Stimulated activated CD4-positive, alpha-beta T cell treated with anti-CD3 and anti-CD28 coated beads, TNF-alpha, amount 100 ng/mL, for 24 hours (primary cell): ENCODE results near the gene UBE2I.
"Not testable (repeated sequence)": the region's sequence is repeated elsewhere in the genome, so short reads cannot be mapped to it uniquely, and the experiment has no call there.

Experiments
- DNase-seq, 3 experiments: peaks; one replicate each; pipeline ENCODE4 v3.0.0-alpha.2; 2020; ENCODE audit warnings: low read depth in 3 of 3

Gene UBE2I

DNA sequence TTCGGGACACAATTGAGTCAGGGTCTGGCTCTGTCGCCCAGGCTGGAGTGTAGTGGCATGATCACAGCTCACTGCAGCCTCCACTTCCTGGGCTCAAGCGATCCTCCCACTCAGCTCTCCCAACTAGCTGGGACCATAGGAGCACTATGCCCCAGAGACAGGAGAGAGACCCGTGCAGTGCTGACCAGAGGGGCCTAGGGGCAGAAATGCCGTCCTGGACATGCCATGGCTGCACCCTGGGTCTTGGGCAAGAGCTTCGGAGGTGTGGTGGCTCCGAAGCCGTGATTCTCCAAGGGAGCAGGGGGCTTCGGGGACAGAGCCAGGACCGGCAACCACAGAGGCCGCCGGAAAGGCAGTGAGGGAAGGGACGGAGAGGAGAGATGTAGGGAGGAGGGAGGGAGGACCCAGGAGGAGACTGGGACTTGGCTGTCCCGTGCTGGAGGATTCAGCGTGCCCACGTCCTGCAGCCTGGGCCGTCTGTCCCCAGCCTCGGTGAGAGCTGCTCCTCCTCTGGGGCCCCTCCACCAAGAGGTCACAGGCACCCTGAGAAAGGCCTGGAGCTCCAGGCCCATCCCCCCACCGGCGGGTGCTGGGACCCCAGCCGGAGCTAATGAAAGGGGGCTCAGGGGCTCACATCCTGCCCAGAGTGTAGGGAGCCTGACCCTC lies 31.7 kb upstream of the UBE2I start:
- no peak for DNase-seq

DNA sequence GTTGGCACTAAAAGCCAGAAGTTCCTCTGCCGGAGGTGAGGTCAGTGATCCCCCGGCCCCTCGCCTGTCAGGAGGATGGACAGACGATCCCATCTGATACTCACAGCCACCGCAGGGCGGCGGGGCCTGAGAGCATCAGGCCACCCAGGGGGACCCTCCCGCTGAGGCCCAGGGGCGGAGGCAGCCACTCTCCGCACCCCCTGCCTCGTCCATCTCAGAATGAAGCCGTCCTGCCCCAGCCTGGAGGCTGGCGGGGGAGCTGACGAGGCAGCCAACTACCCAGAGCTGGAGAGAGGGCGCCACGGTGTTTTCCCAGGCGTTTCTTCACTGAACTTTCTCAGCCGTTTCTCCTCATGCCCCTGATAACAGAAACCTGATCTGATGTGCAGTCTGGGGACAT lies 31.0 kb upstream of the UBE2I start:
- DNase-seq, result no peak

DNA sequence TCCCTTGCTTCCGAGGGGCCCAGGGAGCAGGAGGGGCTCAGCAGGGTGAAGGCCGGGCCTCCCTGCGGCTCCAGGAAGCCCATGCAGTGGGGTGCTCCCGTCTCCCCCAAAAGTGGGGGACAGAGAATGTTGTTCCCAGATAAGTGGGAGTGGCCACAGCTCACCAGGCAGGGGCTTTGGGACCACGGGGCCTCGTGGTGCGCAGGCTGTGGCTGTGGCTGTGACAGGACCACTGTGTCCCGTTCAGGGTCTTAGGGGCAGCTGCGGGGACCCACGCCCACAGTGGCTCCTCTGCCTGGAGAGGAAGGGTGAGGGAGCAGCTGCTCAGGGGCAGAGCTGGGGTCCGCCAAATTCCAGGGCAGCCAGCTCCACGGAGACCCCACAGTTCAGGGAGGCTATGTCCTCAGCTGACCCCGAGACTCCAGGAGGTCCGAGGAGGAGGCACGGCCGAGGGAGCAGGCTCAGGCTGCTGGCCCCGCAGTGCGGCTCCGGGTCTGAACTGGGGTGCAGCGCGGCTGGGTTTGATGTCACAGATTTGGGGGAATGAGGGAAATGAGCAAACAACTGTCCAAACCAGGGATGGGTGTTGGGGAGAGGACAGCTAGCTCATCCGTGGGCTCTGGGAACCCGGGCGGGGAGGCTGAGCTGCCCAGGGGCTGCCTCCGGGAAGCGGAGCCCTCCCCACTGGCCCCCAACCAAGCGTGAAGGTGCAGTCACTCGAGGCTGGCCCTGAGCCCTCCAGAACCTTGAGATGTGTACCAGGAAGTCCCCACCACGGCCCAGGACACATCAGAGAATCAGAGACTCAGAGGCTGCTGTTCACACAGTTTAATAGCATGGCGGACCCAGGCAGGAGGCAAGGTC lies 30.1 kb upstream of the UBE2I start:
- no peak for DNase-seq

DNA sequence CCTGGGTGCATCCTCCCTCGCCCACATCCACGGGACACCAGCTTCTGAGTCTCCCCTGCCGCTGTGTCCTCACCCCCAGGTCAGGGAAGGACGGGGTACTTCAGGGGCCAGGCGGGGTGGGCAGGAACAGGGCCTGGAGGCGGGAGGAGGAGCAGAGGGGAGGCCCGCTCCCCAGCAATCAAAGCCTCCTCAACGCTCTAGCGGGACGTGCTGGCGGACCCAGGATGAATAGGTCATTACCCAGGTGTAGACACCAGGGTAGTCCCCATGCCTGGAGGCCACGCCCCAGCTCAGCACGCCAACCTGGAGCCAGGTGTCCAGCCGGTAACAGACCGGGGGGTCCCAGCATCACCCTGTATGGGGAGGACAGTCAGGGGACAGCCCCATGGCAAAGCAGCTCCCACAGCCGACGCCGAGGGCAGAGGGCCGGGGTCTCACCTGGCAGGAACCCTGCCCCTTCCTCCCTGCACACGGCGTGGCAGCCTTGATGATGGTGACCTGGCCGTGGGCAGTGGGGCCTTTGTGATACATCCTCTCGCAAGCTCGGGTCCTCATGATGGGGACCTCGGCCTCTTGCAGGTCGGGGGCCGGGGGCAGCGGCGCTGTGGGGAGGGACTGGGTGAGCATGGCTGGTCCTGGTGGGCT lies 29.4 kb upstream of the UBE2I start:
- no peak for DNase-seq

DNA sequence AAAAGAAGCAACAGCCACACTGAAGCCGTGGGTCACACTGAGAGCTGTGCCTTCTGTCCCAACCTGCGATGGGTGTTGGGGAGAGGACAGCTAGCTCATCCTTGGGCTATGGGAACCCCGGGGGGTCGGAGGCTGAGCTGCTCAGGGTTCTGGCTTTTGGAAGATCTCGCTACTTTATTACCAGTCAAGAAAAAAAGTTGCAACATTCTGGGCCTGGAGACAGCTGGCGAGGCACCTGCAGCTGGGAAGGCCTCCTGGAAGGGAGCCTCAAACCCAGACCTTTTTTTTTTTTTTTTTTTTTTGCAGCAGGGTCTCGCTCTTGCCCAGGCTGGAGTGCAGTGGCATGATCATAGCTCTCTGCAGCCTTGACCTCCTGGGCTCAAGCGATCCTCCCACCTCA lies 28.7 kb upstream of the UBE2I start:
- DNase-seq, result no peak

DNA sequence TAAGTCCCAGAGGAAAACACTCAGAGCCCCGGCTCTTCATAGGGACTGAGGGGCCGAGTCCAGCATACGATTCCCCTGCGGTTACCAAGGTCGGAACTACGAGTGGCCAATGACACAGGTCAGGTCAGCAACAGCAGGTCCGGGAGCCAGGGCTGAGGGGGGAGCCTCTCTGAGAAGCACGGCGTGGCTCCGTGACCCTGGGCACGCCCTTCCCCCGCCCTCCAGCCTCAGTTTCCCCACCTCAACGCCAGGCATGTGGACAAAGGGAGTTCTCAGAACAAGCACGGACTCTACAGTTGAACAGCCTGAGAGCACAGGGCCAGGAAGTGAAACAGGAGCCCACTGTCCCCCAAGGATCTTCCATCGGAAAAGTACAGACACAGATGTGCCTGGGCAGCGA lies 27.9 kb upstream of the UBE2I start:
- DNase-seq, result no peak

DNA sequence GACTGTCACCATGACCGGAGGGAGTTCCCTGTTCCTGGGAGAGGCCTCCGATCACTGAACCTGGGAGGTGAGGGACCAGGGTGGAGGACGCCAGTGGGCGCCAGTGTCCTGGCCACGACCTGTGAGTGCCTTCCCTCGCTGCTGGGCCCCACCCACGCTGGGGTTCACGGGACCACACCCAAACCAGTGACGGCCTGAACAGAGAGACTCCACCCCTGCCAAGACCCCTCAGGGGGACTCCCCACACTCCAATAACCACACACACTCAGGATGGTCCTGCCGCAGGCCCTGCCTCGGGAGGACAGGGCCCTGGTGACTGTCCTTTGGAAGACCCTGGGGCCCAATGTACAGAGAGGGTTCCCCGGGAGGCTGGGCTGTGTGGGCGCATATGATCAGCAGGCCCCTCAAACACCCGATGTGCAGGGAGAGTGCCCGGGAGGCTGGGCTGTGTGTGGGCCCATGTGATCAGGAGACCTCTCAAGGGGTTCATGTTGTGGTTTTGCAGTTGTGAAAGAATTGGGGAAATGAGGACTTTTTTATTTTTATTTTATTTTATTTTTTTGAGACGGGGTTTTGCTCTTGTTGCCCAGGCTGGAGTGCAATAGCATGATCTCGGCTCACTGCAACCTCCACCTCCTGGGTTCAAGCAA lies 27.0 kb upstream of the UBE2I start:
- no peak for DNase-seq

DNA sequence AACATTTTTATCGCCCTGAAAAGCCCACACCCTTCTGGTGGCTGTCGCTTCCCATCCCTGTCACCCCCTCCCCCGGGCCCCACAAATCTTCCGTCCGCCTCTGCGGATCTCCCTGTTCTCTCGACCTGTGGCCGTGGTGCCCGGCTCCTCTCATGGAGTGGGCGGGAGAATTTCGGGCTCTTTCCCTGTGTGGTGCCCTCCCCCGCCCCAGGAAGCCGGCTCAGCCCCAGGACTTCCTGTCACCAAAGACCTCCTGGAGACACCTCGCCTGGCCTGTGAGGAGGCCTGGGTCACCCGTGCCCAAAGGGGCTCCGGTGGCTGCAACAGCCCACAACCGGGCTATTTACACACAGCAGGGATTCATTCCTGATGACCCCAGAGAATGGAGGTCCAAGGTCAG lies 26.1 kb upstream of the UBE2I start:
- DNase-seq, result no peak

DNA sequence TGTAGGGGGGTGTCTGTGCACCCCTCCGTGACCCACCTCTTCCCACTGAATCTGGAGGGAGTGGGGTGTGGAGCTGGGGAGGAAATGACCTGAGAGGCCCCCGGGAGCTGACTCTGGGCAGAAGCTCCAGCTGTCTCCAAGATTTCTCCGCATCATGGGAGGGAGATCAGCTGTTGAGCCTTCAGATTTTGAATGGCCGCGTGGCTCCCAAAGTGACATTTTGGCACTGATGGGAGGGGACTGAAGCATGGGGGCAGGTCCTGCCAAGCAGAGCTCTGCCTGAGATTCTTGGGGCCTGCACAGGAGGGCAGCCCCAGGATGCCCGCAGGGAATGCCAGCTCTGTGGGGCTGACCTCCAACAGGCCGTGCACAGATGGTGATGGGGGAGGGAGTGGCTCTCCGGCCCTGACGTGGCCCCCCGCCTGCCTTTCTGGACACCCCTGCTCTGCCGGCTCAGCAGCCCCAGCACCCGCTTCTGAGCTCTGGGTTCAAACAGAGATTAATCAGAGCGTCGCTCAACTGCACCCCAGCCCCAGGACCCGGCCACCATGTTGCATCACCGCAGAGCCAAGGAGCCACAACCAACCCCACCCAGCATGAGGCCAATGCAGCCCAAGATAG lies 25.3 kb upstream of the UBE2I start:
- DNase-seq, result no peak

DNA sequence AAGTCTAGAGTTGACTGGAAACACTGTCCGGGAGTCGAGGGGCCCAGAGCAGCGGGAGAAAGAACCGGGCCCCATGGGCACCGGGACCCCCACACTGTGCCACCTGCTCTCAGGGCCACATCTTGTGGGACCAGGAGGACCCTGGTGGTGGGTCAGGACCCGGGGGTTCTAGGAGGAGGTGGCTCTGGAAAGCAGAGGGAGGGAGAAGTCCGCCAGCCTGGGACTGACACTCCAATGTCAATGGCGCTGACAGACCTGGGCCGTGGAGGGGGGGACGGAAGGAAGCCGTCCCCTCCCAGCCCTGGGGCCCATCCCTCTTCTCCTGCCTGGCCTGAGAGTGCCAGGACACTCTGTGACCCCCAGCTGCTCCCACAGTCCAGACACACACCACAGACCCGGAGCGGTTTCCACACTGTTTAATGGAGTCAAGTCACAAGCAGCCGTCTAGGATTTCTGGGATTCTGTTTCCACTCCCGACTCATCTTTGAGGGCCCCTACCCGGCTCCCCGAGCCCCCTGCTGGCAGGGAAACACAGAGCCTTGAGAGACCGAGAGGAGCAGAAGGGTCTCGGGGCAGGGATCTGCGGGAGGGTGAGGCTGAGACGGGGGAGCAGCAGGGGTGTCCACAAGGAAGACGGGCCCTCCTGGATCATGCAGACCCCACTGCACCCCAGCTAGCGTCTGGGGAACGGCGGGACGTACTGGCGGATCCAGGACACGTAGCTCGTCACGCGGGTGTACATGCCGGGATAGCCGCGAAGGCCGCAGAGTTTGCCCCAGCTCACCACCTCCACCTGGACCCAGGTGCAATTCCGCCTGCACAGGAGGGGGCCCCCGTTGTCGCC lies 23.5 kb upstream of the UBE2I start:
- no peak for DNase-seq

DNA sequence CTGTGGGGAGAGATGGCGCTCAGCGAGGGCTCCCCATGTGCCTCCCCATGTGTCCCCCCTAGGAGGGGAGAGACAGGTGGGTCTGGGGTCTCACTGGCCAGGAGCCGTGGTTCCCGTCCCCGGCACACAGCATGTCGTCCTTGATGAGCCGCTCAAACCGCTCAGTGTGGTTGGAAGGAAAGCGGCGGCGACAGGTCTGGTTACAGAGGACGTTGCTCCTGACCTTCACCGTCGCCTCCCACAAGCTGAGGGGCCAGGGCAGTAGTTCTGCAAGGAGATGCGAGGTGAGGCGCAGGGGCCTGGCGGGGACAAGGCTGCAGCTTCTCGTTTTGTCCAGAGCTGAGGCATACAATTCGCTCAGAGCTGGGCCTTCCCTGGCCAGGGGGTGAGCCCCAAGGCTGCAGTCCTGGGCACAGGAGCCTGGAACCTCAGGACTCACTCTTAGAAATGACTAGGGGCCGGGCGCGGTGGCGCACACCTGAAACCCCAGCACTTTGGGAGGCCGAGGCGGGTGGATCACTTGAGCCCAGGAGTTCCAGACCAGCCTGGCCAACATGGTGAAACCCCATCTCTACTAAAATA lies 22.8 kb upstream of the UBE2I start:
- no peak for DNase-seq

DNA sequence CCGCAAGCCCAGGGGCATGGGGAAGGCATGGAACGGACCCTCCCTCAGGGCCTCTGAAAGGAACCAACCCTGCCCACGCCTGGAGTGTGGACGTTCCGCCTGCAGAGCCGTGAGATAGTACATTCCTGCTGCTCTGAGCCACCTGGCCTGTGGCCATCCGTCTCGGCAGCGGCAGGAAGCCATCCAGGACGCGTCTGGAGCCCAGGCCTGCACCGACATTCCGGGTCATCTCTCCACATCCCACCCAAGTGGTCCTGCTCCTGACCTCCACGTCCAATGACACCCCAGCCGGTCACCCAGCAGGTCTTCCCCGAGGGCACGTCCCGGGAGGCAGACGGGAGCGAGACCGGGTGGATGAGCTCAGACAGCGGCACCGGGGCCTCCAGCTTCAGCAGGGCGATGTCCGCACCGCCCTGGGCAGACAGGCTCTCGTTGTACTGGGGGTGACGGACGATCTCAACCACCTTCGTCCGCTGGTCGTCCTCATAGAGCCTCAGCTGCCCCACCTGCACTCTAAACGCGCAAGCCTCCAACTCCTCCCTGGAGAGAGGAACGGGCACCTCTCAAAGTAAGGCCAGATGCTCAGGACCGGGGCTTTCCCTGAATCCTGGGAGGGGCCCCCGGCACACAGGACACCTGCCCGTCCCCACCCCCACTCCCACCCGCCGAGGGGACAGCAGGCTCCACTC lies 21.3 kb upstream of the UBE2I start:
- DNase-seq, result no peak

DNA sequence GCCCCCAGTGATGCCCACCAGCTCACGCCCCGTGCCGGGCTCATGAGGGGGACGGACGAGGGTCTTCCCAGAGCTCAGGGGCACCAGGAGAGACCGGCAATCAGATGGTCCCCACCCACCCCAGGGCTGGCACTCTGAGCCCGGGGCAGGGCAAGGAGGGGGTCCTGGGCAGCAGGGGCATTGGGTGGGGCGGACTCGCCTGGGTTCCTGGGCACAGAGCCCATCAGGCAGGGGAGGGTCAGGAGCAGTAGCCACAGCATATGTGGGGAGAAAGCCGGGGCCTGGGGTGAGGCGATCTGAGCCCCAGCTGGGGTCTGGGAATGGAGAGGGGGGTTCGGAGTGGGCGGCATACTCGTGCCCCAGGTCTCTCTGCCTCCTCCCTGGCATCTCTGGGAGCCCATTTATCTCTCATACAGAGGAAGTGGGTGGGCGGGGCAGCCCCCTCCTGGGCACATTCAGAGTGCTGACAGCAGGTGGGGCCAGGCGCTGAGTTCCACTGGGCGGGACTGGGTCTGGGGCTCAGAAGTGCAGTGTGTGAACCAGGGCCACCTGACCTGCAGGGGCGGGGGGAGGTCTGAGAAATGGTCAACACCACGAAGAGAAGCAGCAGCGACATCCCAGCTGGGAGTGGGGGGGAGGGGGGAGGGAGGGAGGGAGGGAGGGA lies 20.5 kb upstream of the UBE2I start:
- no peak for DNase-seq

DNA sequence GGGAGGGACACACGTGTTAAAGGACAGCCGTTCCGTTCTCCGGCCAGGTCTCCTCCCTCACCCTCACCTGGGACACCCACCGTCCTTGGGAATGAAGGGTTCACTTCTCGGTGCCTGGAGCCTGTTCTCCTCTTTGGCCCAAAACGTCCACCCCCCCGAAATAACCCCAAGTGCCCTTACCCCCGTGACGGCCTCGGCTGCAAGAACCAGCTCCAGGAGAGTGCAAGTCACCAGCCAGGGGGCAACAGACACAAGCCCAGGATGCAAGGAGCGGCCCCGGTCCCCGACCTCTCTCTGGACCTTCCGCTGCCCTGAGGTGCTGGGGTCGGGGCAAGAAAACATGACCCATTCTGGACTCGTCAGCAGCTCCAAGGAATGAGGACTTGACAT lies 20.0 kb upstream of the UBE2I start:
- DNase-seq, result no peak

DNA sequence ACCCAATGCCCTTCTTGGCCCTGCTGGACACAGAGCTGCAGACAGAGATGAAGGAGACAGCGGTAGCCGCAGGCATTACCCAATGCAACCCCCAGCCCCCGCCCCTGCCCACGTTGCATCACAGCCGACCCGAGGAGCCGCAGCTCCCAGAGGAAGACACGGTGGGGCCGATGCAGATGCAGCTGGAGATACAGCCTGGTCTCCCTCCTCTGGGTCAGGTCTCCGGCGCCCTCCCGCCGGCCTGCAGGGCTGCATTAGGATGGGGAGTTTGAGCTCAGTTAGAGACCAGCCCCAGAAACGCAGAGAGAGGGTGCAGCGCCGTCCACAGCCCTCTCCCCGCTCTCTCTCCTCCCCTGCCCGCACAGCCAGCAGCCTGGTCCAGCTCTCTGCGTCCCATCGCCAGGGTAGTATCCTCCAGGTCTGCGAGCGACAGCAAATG lies 19.4 kb upstream of the UBE2I start:
- DNase-seq, result no peak

DNA sequence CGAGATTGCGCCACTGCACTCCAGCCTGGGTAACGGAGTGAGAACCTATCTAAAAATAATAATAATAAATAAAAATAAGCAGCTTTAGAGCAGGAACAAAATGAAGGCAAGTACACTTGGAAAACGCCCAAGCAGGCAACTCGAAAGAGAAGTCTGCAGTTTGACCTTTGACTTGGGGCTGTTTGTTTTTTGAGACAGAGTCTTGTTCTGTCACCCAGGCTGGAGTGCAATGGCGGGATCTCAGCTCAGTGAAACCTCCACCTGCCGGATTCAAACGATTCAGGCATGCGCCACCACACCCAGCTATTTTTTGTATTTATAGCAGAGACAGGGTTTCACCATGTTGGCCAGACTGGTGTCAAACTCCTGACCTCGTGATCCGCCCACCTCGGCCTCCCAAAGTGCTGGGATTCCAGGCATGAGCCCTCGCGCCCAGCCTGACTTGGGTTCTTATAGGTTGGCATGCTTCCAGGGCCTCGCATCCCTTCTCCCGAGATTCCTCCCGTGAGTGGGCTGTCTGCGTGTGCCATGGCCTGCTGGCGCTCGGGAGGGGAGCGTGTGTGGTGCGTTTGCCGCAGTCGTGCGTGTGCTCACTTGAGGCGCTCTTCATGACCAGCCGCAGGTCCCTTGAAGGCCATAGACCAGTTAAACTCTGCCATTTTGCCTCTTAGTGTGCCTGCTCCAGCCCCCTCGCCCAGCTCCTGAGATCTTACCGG lies 18.4 kb upstream of the UBE2I start:
- DNase-seq, result no peak

DNA sequence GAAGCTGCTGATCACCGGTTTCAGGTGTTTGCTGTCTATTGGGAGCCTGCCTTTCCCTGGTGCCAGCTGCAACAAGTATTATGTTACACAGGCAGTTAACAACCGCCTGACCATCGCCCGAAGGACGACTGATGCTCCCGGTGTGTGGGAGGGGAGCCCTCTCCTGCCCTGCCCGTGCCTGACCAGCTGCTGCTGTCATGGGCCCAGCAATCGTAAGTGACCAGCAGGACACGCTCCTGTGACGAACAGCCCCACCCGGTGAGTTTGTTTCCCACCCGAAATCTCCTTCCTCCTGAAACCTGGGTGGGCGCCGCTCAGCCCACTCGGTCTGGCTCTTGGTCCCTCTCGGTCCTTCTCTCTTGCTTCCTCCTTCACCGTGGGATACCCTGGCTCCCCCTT lies 17.9 kb upstream of the UBE2I start:
- no peak for DNase-seq

DNA sequence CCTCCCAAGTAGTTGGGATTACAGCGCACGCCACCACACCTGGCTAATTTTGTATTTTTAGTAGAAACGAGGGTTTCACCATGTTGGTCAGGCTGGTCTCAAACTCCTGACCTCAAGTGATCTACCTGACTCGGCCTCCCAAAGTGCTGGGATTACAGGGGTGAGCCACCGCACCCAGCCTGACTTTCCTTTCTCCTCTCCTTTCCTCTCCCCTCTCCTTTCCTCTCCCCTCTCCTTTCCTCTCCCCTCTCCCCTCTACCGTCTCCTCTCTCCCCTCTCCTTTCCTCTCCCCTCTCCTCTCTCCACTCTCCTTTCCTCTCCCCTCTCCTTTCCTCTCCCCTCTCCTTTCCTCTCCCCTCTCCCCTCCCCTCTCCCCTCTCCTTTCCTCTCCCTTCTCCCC lies 17.2 kb upstream of the UBE2I start:
- not testable (repeated sequence) for DNase-seq

DNA sequence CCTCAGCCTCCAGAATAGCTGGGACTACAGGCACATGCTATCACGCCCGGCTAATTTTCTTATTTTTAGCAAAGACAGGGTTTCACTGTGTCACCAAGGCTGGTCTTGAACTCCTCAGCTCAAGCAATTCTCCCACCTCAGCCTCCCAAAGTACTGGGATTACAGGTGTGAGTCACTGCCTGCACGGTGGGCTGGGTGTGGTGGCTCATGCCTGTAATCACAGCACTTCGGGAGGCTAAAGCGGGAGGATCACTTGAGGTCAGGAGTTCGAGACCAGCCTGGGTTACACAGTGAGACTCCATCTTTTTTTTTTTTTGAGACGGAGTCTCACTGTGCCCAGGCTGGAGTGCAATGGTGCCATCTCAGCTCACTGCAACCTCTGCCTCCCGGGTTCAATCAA lies 16.6 kb upstream of the UBE2I start:
- DNase-seq, result not testable (repeated sequence)
